ENCODE measurements around the gene PLA2G4F. TPM values are rescaled to one million over a fixed set of nuclear protein-coding genes. Genes with fewer than 3 reads are reported as not detected.

Gene PLA2G4F
- total RNA-seq, 1 experiment from 2014 or later: 0.05 TPM

DNA sequence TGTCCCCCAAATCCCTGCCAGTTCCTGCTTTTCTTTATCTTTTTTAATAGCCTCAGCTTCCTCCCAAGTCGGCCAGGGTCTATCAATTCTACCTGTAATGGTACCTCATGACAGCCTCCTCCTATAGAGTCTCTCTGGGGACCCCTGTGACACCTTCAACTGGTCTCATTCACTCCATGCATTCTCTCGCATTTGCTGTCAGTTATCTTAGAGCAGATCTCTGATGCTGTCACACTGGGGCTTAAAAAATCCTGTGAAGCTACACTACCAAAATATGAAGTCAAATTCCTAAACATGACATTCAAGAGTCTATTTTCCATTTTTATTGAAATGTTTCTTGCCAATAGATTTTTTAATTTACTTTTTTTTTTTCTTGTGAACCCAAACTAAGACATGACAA is 46.2 kb upstream of the PLA2G4F start:
- ChIA-PET CTCF (no interaction called here), POLR2A (no interaction called here), RAD21 (ENCODE audit: low non-redundant PET in 1 of 2, low total read pairs in 2 of 2, uncharacterized antibody in 2 of 2, unreplicated experiment in 2 of 2) (no interaction called here)
- peaks cover 7 to 10% of the 10 kb centered on the region in 2 experiments for H3K4me1 ChIP-seq (ENCODE audit: control insufficient read depth in 1 of 2, insufficient read depth in 2 of 2, low read length in 2 of 2)
- no peak overlapping the region for H3K9ac ChIP-seq (ENCODE audit: low read length)
- BruUV-seq (replicated peaks): no TSS peak
- H4K20me1 ChIP-seq (ENCODE audit: insufficient read depth): no peaks in the 10 kb centered on the region
- TF ChIP-seq ELF1 (IDR thresholded peaks at IDR 0.05; ENCODE audit: borderline replicate concordance, low read depth): no peak
- no peak for TF ChIP-seq ZFX (IDR thresholded peaks at IDR 0.05)
- no peak for TF ChIP-seq SRF (IDR thresholded peaks at IDR 0.05; ENCODE audit: low read depth)
- no peak for TF ChIP-seq FOSL1 (IDR thresholded peaks at IDR 0.05; ENCODE audit: low read depth)
- no peak for TF ChIP-seq EGR1 (IDR thresholded peaks at IDR 0.05; ENCODE audit: low read depth)
- no peak overlapping the region for H3K4me3 ChIP-seq (replicated peaks in 1 of 2; ENCODE audit: low read depth in 1 of 2, low read length in 2 of 2)
- peaks cover 12% of the 10 kb centered on the region for H3K79me2 ChIP-seq (ENCODE audit: insufficient read depth, low read length)
- H3K27me3 ChIP-seq (ENCODE audit: insufficient read depth, low read length): no peaks in the 10 kb centered on the region
- peaks cover 0 to 2% of the 10 kb centered on the region in 2 experiments; a peak in 2 of 4 replicates for H3K36me3 ChIP-seq (ENCODE audit: control insufficient read depth in 1 of 2, insufficient read depth in 2 of 2, low read length in 2 of 2)
- no peak overlapping the region for H3K27ac ChIP-seq (ENCODE audit: low read depth, low read length)
- H3K9me2 ChIP-seq (ENCODE audit: insufficient read depth): no peaks in the 10 kb centered on the region
- H3K4me2 ChIP-seq (ENCODE audit: low read length): no peak overlapping the region
- no peak overlapping the region for H2AFZ ChIP-seq (ENCODE audit: low read depth, low read length, poor library complexity, severe bottlenecking)
- no peak for ATAC-seq
- DNase-seq (ENCODE audit: low read depth, low spot score): no peak
- H3K9me3 ChIP-seq (ENCODE audit: control insufficient read depth in 1 of 2, insufficient read depth in 1 of 2, low read depth in 1 of 2, low read length in 2 of 2): no peaks in the 10 kb centered on the region
- intact Hi-C loops (cut with micrococcal nuclease): no loop called here

- Histone ChIP-seq H3K4me3 (replicated peaks in 1 of 2; ENCODE audit: low read depth in 1 of 2, low read length in 2 of 2) (no peak overlapping the region), H3K9me3 (ENCODE audit: control insufficient read depth in 1 of 2, insufficient read depth in 1 of 2, low read depth in 1 of 2, low read length in 2 of 2) (no peaks in the 10 kb centered on the region), H3K79me2 (ENCODE audit: insufficient read depth, low read length) (0 out of 2 replicates have a peak, but pooled peaks cover 4% of the 10 kb centered on the region), H3K9ac (ENCODE audit: low read length) (no peak overlapping the region), H2AFZ (ENCODE audit: low read depth, low read length, poor library complexity, severe bottlenecking) (no peak overlapping the region), H3K27ac (ENCODE audit: low read depth, low read length) (no peak overlapping the region), H3K4me2 (ENCODE audit: low read length) (no peak overlapping the region), H4K20me1 (ENCODE audit: insufficient read depth) (no peaks in the 10 kb centered on the region), H3K9me2 (ENCODE audit: insufficient read depth) (no peaks in the 10 kb centered on the region), H3K36me3 (ENCODE audit: control insufficient read depth in 1 of 2, insufficient read depth in 2 of 2, low read length in 2 of 2) (peaks cover 0 to 2% of the 10 kb centered on the region in 2 experiments; a peak in 2 of 4 replicates), H3K4me1 (ENCODE audit: control insufficient read depth in 1 of 2, insufficient read depth in 2 of 2, low read length in 2 of 2) (peaks cover 2 to 3% of the 10 kb centered on the region in 2 experiments; a peak in 2 of 4 replicates), H3K27me3 (ENCODE audit: insufficient read depth, low read length) (no peaks in the 10 kb centered on the region)
- ATAC-seq (no peak), DNase-seq (ENCODE audit: low read depth, low spot score) (no peak)
- CTCF ChIA-PET: no interaction called here
- POLR2A ChIA-PET: no interaction called here
- TF ChIP-seq SRF (IDR thresholded peaks at IDR 0.05; ENCODE audit: low read depth) (no peak), FOSL1 (IDR thresholded peaks at IDR 0.05; ENCODE audit: low read depth) (no peak), EZH2 (IDR thresholded peaks at IDR 0.05) (no peak), TCF7L2 (IDR thresholded peaks at IDR 0.05; ENCODE audit: borderline replicate concordance, extremely low read depth, insufficient read depth, insufficient read length) (no peak), EZH2phosphoT487 (IDR thresholded peaks at IDR 0.05; ENCODE audit: borderline replicate concordance) (no peak), ELF1 (IDR thresholded peaks at IDR 0.05; ENCODE audit: borderline replicate concordance, low read depth) (no peak), ZNF274 (IDR thresholded peaks at IDR 0.05; ENCODE audit: low read depth, low read length) (no peak), ZFX (IDR thresholded peaks at IDR 0.05) (no peak), CBX3 (IDR thresholded peaks at IDR 0.05; ENCODE audit: low read depth) (no peak), JUND (IDR thresholded peaks at IDR 0.05) (no peak), SP1 (IDR thresholded peaks at IDR 0.05; ENCODE audit: low read depth) (no peak)
- TF ChIP-seq, protein P1, sequence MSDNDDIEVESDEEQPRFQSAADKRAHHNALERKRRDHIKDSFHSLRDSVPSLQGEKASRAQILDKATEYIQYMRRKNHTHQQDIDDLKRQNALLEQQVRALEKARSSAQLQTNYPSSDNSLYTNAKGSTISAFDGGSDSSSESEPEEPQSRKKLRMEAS (IDR thresholded peaks at IDR 0.05): no peak
- TF ChIP-seq, protein P2, sequence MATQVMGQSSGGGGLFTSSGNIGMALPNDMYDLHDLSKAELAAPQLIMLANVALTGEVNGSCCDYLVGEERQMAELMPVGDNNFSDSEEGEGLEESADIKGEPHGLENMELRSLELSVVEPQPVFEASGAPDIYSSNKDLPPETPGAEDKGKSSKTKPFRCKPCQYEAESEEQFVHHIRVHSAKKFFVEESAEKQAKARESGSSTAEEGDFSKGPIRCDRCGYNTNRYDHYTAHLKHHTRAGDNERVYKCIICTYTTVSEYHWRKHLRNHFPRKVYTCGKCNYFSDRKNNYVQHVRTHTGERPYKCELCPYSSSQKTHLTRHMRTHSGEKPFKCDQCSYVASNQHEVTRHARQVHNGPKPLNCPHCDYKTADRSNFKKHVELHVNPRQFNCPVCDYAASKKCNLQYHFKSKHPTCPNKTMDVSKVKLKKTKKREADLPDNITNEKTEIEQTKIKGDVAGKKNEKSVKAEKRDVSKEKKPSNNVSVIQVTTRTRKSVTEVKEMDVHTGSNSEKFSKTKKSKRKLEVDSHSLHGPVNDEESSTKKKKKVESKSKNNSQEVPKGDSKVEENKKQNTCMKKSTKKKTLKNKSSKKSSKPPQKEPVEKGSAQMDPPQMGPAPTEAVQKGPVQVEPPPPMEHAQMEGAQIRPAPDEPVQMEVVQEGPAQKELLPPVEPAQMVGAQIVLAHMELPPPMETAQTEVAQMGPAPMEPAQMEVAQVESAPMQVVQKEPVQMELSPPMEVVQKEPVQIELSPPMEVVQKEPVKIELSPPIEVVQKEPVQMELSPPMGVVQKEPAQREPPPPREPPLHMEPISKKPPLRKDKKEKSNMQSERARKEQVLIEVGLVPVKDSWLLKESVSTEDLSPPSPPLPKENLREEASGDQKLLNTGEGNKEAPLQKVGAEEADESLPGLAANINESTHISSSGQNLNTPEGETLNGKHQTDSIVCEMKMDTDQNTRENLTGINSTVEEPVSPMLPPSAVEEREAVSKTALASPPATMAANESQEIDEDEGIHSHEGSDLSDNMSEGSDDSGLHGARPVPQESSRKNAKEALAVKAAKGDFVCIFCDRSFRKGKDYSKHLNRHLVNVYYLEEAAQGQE (IDR thresholded peaks at IDR 0.05; ENCODE audit: low read depth): no peak
- TF ChIP-seq, protein P3, sequence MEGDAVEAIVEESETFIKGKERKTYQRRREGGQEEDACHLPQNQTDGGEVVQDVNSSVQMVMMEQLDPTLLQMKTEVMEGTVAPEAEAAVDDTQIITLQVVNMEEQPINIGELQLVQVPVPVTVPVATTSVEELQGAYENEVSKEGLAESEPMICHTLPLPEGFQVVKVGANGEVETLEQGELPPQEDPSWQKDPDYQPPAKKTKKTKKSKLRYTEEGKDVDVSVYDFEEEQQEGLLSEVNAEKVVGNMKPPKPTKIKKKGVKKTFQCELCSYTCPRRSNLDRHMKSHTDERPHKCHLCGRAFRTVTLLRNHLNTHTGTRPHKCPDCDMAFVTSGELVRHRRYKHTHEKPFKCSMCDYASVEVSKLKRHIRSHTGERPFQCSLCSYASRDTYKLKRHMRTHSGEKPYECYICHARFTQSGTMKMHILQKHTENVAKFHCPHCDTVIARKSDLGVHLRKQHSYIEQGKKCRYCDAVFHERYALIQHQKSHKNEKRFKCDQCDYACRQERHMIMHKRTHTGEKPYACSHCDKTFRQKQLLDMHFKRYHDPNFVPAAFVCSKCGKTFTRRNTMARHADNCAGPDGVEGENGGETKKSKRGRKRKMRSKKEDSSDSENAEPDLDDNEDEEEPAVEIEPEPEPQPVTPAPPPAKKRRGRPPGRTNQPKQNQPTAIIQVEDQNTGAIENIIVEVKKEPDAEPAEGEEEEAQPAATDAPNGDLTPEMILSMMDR (IDR thresholded peaks at IDR 0.05 in 2 of 3, conservative IDR thresholded peaks at IDR 0.05 in 1 of 3; ENCODE audit: borderline replicate concordance in 1 of 3, insufficient read depth in 1 of 3, low read depth in 2 of 3, low read length in 2 of 3): no peak
- no TSS peak for BruUV-seq (replicated peaks)
- intact Hi-C loops (cut with micrococcal nuclease): no loop called here
- RAD21 ChIA-PET (ENCODE audit: low non-redundant PET in 1 of 2, low total read pairs in 2 of 2, uncharacterized antibody in 2 of 2, unreplicated experiment in 2 of 2): no interaction called here
These were observed 45.4 kb upstream of the PLA2G4F start for GRCh38 chr15:42201801-42202200.

All from HCT116 (cell line).